Naive thymus-derived CD8-positive, alpha-beta T cell (primary cell): Measurements from ENCODE around the gene TNRC6A. TPM values are rescaled to one million over a fixed set of nuclear protein-coding genes. Genes with fewer than 3 reads are reported as not detected.

ENCODE experiments used
- ATAC-seq, 2 donors: fragments of 150-1000 bp; cut with Tn5 transposase in 1 of 2; sonication (Bioruptor Pico), chemical (Tn5 transposase) in 1 of 2; 1 replicate in 1 of 2; 2 replicates in 1 of 2; pipeline ENCODE4 v1.10.0; 2021; ENCODE audit warnings: mild to moderate bottlenecking in 2 of 2, moderate library complexity in 2 of 2
- POLR2A ChIA-PET: fragments of 350-600 bp; sonication (Branson Sonifier 250); formaldehyde crosslinking; loops from one replicate; lab custom pipeline; 2021; ENCODE audit warnings: antibody characterized with exemption; lab: Charles Lee
- DNase-seq, 10 donors: peaks; one replicate each; pipeline versions ENCODE4 v3.0.0 to v3.0.0-alpha.2; 2020 to 2022
- H3K27ac Mint-ChIP-seq, 10 donors: one replicate each; pipeline ENCODE4 v1.8.0; 2020 to 2022; ENCODE audit warnings: mild to moderate bottlenecking in 10 of 10, mixed read lengths in 10 of 10, moderate library complexity in 4 of 10, inconsistent platforms in 1 of 10
- H3K27me3 Mint-ChIP-seq, 5 donors: one replicate each; pipeline ENCODE4 v1.8.0; 2021 to 2022; ENCODE audit warnings: mixed read lengths in 5 of 5
- H3K36me3 Mint-ChIP-seq, 3 donors: one replicate each; pipeline ENCODE4 v1.8.0; 2020 to 2022; ENCODE audit warnings: mixed read lengths in 3 of 3, mild to moderate bottlenecking in 2 of 3, inconsistent platforms in 1 of 3
- H3K4me1 Mint-ChIP-seq, 4 donors: one replicate each; pipeline ENCODE4 v1.8.0; 2021 to 2022; ENCODE audit warnings: mixed read lengths in 4 of 4
- H3K4me3 Mint-ChIP-seq, 10 donors: one replicate each; pipeline ENCODE4 v1.8.0; 2020 to 2022; ENCODE audit warnings: mild to moderate bottlenecking in 10 of 10, mixed read lengths in 10 of 10, moderate library complexity in 6 of 10, inconsistent platforms in 1 of 10
- H3K9me3 Mint-ChIP-seq, 9 donors: one replicate each; pipeline ENCODE4 v1.8.0; 2020 to 2022; ENCODE audit warnings: mixed read lengths in 9 of 9, mild to moderate bottlenecking in 3 of 9, inconsistent platforms in 1 of 9, moderate library complexity in 1 of 9
- polyA plus RNA-seq, 3 donors: library from polyadenylated mRNA; unstranded; fragments of 300-500 nt; fragmentation: Illumina TruSeq; gene quantifications; one replicate each; pipeline ENCODE4 v1.2.3, GENCODE V29; 2021
- total RNA-seq, 8 experiments: library from RNA in 2 of 8; stranded (reverse) in 2 of 8; gene quantifications; one replicate each; pipeline ENCODE4 v1.2.3 and lab custom pipeline; 2021 to 2026

The TNRC6A gene
- total and polyA plus RNA-seq, 5 experiments from 2014 or later, result 9.4 to 85.2 (median 12.9) TPM

DNA sequence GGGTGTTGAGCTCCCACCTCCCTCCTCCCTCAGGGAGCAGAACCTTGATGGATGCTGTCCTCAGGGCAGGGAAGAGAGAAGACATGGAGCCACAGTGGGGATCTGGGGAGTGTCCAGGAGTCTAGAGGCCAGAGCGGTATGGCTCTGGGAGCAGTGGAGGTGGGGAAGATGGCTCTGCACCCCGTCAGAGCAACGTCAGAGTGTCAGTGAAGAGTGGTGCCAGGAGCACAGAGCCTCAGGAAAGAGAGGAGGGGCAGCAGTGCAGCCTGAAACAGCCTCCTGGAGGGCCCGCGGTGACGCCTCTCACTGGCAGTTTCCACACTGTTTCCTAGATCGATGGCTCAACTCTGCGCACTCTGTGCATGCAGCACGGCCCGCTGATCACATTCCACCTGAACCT is 93.1 kb downstream of the TNRC6A start:
- H3K36me3 Mint-ChIP-seq, result peaks cover 17 to 100% (median 27%) of the 10 kb centered on the region in 3 donors
- POLR2A ChIA-PET, result no interaction called here
- peak overlapping the region in 4 of 10 donors; percentile 6 to 94 (median 46) for H3K27ac Mint-ChIP-seq
- H3K4me1 Mint-ChIP-seq, result peaks cover 0 to 8% (median 3%) of the 10 kb centered on the region in 4 donors
- H3K27me3 Mint-ChIP-seq, result no peaks in the 10 kb centered on the region
- DNase-seq (no peak), ATAC-seq (no peak)
- no peaks in the 10 kb centered on the region for H3K9me3 Mint-ChIP-seq
- H3K4me3 Mint-ChIP-seq, result no peak overlapping the region

DNA sequence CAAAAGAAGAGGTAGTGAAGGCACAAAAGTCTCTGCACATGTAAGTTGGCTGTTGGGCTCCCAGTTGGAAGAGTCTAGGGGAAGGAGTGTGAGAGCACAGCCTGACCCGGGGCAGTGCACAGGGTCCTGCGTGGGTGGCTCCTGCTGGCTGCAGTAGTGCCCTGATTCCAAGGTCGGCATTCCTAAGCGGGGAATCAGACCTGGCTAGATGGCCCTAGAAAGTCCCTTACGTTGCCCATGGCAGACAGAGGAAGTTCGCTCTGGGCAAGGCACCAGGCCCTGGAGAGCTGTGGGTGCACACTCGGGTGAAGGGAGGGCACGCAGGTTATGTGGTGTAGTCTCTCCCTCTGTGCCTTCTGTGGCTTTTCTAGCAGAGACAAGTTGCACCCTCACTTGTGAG is 93.5 kb downstream of the TNRC6A start:
- H3K9me3 Mint-ChIP-seq, result no peaks in the 10 kb centered on the region

DNA sequence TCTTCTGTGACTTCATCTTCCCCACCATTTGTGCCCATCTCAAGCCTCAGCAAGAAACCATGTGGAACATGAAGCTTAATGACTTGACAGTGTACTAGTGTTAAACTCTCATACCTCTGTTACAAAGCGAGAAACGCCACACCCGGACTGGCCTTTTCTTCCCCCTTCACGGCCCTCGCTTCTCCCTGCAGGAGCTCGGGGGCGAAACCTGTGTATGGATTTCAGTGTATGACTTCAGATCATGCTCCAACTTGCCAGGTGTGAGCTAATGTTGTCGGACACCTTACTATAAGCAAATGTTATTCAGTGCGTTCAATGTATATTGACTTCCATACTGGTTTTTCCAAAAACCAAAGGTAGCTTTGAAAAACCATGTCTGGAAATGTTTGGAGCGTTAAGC is 96.2 kb downstream of the TNRC6A start:
- POLR2A ChIA-PET, result no interaction called here
- no peak overlapping the region for H3K4me3 Mint-ChIP-seq
- no peak for ATAC-seq
- H3K4me1 Mint-ChIP-seq, result peaks cover 0 to 8% (median 1%) of the 10 kb centered on the region in 4 donors
- H3K27ac Mint-ChIP-seq, result peak overlapping the region in 2 of 10 donors; percentile 7 to 68
- no peak for DNase-seq
- H3K9me3 Mint-ChIP-seq, result no peaks in the 10 kb centered on the region
- H3K36me3 Mint-ChIP-seq, result peaks cover 17 to 80% (median 34%) of the 10 kb centered on the region in 3 donors
- no peaks in the 10 kb centered on the region for H3K27me3 Mint-ChIP-seq

More for the DNA sequence above, 93.5 kb downstream of the TNRC6A start:
- DNase-seq (no peak), ATAC-seq (no peak)
- POLR2A ChIA-PET, result no interaction called here
- peaks cover 0 to 8% (median 1%) of the 10 kb centered on the region in 4 donors for H3K4me1 Mint-ChIP-seq
- H3K4me3 Mint-ChIP-seq, result no peak overlapping the region
- H3K27ac Mint-ChIP-seq, result peak overlapping the region in 3 of 10 donors; percentile 6 to 24 (median 6)
- no peaks in the 10 kb centered on the region for H3K27me3 Mint-ChIP-seq
- H3K36me3 Mint-ChIP-seq, result peaks cover 17 to 96% (median 27%) of the 10 kb centered on the region in 3 donors

GRCh38 chr16:24826096-24826690 is 96.7 kb downstream of the TNRC6A start:
- DNase-seq (no peak), ATAC-seq (no peak)
- H3K9me3 Mint-ChIP-seq, result no peaks in the 10 kb centered on the region
- H3K4me3 Mint-ChIP-seq, result no peak overlapping the region
- H3K27ac Mint-ChIP-seq, result peak overlapping the region in 1 of 10 donors; percentile 51
- no peaks in the 10 kb centered on the region for H3K27me3 Mint-ChIP-seq
- H3K4me1 Mint-ChIP-seq, result peaks cover 0 to 5% (median 1%) of the 10 kb centered on the region in 4 donors
- peaks cover 17 to 75% (median 30%) of the 10 kb centered on the region in 3 donors for H3K36me3 Mint-ChIP-seq
- POLR2A ChIA-PET, result no interaction called here

DNA sequence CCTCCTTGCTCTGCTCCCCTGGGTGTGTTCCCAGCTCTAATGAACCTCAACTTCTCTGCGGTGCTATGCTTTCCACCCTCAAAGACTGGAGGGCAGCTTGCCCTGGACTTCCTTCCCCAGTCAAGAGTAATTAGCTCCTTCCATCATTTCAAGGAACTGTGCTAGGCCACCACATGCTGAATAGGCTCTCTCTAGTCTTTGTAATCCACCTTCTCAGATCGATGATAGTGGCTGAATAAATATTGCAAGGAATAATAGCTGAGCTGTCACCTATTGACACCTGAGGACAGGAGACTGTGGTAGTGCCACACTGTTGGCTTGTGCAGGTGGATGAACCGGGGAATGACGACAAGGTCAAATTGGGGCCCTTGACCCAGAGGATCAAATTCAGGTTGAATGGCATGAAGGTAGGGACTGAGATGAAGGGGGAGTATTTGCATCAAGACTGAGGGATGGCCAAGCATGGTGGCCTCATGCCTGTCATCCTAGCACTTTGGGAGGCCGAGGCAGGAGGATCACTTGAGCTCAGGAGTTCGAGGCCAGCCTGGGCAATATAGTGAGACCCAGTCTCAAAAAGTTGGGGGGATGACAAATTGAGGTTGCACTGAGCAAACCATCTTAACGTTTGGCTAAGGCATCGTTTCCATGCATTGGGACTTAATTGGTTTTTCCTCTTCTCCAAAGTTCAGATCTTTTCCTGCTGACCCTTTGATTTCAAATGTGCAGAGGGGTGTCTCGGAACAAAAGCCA is 97.5 kb downstream of the TNRC6A start:
- no peak overlapping the region for H3K4me3 Mint-ChIP-seq
- peak overlapping the region in 1 of 10 donors; percentile 51 for H3K27ac Mint-ChIP-seq
- POLR2A ChIA-PET, result no interaction called here

DNA sequence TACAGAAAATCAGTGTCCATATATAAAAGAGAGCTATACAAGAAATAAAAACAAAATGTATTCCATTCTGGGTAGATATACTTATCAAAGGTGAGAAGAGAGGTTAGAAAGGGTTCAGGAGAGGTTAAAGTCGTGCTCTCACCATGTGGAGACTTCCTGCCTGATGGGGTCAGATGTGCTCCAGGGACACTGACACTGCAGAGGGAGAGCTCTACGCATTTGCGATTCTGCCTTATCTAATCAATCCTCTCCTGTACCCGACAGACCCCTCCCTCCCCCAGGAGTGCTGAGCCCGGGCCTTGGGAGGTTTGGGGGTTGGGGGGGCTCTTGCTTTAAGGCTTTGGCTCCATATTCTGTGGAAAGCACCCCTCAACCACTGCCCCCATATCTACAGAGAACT is 99.7 kb downstream of the TNRC6A start:
- POLR2A ChIA-PET, result no interaction called here
- peaks cover 0 to 2% (median 0%) of the 10 kb centered on the region in 4 donors for H3K4me1 Mint-ChIP-seq
- H3K36me3 Mint-ChIP-seq, result peaks cover 17 to 49% (median 23%) of the 10 kb centered on the region in 3 donors
- peak overlapping the region in 1 of 10 donors; percentile 23 for H3K27ac Mint-ChIP-seq
- ATAC-seq (no peak), DNase-seq (no peak)
- no peaks in the 10 kb centered on the region for H3K27me3 Mint-ChIP-seq
- H3K9me3 Mint-ChIP-seq, result no peaks in the 10 kb centered on the region
- H3K4me3 Mint-ChIP-seq, result no peak overlapping the region

More for the DNA sequence above, 97.5 kb downstream of the TNRC6A start:
- H3K27me3 Mint-ChIP-seq, result no peaks in the 10 kb centered on the region
- ATAC-seq, result no peak
- no peak for DNase-seq
- peaks cover 0 to 2% (median under 1%) of the 10 kb centered on the region in 4 donors for H3K4me1 Mint-ChIP-seq
- H3K9me3 Mint-ChIP-seq, result no peaks in the 10 kb centered on the region
- H3K36me3 Mint-ChIP-seq, result peaks cover 17 to 67% (median 28%) of the 10 kb centered on the region in 3 donors

DNA sequence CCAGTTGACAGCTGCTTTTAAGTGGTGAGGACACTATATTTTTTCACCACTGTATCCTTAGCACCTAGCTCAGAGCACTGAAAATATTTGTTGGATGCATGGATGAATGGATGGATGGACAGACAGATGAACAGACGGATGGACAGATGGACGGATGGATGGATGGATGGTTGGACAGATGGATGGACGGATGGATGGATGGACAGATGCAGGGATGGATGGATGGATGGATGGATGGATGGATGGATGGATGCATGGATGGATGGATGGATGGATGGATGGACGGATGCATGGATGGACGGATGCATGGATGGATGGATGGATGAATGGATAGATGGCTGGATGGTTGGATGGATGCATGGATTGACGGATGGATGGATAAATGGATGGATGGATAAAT is 103.9 kb downstream of the TNRC6A start:
- Mint-ChIP-seq H3K4me1 (no peaks in the 10 kb centered on the region), H3K4me3 (no peak overlapping the region), H3K27me3 (no peaks in the 10 kb centered on the region), H3K9me3 (no peaks in the 10 kb centered on the region), H3K36me3 (peaks cover 0 to 26% (median 19%) of the 10 kb centered on the region in 3 donors), H3K27ac (no peak overlapping the region)
- ATAC-seq, result no peak
- POLR2A ChIA-PET, result no interaction called here
- DNase-seq, result no peak

- POLR2A ChIA-PET, result no interaction called here
- H3K27me3 Mint-ChIP-seq, result no peaks in the 10 kb centered on the region
- ATAC-seq, result no peak
These were observed 105.2 kb downstream of the TNRC6A start for GRCh38 chr16:24834459-24835335.

DNA sequence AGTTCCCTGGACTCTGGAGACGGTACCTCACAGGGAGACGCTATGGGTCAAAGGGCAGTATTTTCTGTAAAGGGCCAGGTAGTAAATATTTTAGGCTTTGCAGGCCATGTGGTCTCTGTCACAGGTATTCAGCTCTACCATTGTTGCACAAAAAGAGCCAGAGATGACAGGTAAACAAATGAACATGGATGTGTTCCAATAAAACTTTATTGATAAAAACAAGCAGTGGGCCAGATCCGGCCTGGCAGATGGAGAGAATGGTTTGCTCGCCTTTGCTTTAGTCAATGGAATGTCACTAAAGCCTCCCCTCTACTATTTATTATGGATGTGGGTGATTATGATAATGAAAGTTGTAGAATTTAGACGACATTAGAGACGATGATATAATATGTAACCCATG is 107.4 kb downstream of the TNRC6A start:
- H3K27me3 Mint-ChIP-seq, result no peaks in the 10 kb centered on the region
- H3K36me3 Mint-ChIP-seq, result peaks cover 0 to 22% (median 11%) of the 10 kb centered on the region in 3 donors
- DNase-seq (no peak), ATAC-seq (no peak)
- no peaks in the 10 kb centered on the region for H3K9me3 Mint-ChIP-seq
- no peak overlapping the region for H3K4me3 Mint-ChIP-seq
- POLR2A ChIA-PET, result no interaction called here
- H3K27ac Mint-ChIP-seq, result no peak overlapping the region
- no peaks in the 10 kb centered on the region for H3K4me1 Mint-ChIP-seq

More at GRCh38 chr16:24834459-24835335, 105.2 kb downstream of the TNRC6A start:
- DNase-seq, result no peak
- Mint-ChIP-seq H3K4me1 (no peaks in the 10 kb centered on the region), H3K27ac (no peak overlapping the region), H3K4me3 (no peak overlapping the region), H3K36me3 (peaks cover 0 to 24% (median 11%) of the 10 kb centered on the region in 3 donors), H3K9me3 (no peaks in the 10 kb centered on the region)

- no peak overlapping the region for H3K27ac Mint-ChIP-seq
- no peaks in the 10 kb centered on the region for H3K4me1 Mint-ChIP-seq
- POLR2A ChIA-PET, result interaction anchor here (0.6 kb wide), 1 partner anchor 88 kb away, joined by 3 read pairs; no protein-coding TSS in a partner anchor
- no peaks in the 10 kb centered on the region for H3K27me3 Mint-ChIP-seq
- no peak overlapping the region for H3K4me3 Mint-ChIP-seq
- ATAC-seq, result no peak
- no peak for DNase-seq
- no peaks in the 10 kb centered on the region for H3K9me3 Mint-ChIP-seq
- peaks cover 0 to 27% (median 8%) of the 10 kb centered on the region in 3 donors for H3K36me3 Mint-ChIP-seq
These were observed 108.5 kb downstream of the TNRC6A start for GRCh38 chr16:24837969-24838368.

GRCh38 chr16:24838554-24839266 is 109.3 kb downstream of the TNRC6A start:
- Mint-ChIP-seq H3K27me3 (no peaks in the 10 kb centered on the region), H3K4me3 (no peak overlapping the region), H3K36me3 (peaks cover 0 to 27% (median 8%) of the 10 kb centered on the region in 3 donors), H3K4me1 (no peaks in the 10 kb centered on the region), H3K9me3 (no peaks in the 10 kb centered on the region), H3K27ac (peak overlapping the region in 1 of 10 donors; percentile 48)
- DNase-seq, result no peak
- ATAC-seq, result no peak
- POLR2A ChIA-PET, result no interaction called here
